Hematopoietic multipotent progenitor cell treated with erythropoietin and hydrocortisone succinate and interleukin-3 and kit ligand, for 8 days (in vitro differentiated cells): ENCODE data around the gene MED19.
"Not testable (repeated sequence)": the region's sequence is repeated elsewhere in the genome, so short reads cannot be mapped to it uniquely, and the experiment has no call there.

Experiments
- DNase-seq: peaks from one replicate; pipeline ENCODE4 v3.0.0-alpha.2; 2015

The MED19 gene, protein sequence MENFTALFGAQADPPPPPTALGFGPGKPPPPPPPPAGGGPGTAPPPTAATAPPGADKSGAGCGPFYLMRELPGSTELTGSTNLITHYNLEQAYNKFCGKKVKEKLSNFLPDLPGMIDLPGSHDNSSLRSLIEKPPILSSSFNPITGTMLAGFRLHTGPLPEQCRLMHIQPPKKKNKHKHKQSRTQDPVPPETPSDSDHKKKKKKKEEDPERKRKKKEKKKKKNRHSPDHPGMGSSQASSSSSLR

DNA sequence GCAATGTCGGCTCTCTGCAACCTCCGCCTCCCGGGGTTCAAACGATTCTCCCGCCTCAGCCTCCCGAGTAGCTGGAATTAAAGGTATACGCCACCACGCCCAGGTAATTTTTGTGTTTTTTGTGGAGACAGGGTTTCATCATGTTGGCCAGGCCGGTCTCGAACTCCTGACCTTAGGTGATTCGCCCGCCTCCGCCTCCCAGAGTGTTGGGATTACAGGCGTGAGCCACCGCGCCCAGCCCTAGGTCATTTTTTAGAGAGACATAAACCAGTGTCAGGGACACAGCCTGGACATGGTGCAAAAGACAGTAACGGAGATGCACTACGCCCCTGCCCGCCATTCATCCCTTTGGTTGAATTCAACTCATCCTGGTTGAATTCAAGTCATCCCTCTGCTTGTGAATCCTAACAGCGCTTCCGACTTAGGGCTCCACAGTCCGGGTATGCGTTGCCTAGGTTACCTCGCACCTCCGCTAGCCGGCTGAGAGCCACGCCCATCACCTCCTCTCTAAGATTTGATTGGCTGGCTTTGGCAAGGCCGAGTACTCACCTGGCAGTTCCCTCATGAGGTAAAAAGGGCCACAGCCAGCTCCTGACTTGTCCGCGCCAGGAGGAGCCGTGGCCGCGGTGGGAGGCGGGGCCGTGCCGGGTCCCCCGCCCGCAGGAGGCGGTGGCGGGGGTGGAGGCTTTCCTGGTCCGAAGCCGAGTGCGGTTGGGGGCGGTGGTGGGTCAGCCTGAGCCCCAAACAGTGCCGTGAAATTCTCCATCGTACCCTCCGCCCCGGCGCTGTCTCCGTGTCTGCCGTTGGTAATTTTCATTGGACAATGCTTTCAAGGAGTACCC, at the start of gene MED19:
MED19 (minus strand) TSS at position 802 of the 842 bp plus-strand sequence; CDS start at position 766, 36 bp downstream.
- peak; percentile 86 for DNase-seq

DNA sequence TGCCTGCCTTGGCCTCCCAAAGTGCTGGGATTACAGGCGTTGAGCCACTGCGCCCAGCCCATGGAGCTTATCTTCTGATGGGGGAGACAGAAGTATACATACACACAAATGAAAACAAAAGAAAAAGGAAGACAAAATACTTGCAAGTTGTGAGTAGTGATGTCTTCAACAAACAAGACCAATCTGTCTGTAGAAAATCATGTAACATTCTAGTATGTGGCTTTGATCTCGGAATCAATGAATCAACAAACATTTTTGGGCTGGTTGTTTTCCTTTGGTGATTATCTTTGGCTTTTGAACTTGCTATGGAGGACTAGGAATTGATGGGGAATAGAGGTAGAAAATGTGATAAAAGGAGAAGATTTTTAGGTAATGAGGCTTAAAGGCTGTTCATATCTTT, 46.2 kb upstream of the MED19 start:
- DNase-seq = no peak

DNA sequence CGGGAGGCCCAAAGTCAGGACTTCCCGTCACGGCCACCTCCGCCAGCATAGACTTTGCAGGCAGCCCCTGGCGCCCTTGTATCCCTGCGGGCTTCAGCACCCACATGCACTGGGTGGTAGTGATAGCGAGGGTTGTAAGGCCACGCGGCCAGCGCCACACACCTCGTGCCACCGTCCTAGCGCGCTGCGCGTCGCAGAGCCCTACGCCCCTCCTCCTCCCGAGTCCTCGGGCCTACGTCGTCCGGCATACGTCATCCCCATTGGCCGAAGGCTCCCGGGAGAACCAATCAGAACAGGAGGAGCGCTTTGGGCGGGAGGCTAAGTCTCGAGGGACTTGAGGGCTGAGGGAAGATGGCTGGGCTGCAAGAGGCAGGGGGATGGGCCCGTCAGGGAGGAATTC, 40.9 kb upstream of the MED19 start:
- DNase-seq = no peak

DNA sequence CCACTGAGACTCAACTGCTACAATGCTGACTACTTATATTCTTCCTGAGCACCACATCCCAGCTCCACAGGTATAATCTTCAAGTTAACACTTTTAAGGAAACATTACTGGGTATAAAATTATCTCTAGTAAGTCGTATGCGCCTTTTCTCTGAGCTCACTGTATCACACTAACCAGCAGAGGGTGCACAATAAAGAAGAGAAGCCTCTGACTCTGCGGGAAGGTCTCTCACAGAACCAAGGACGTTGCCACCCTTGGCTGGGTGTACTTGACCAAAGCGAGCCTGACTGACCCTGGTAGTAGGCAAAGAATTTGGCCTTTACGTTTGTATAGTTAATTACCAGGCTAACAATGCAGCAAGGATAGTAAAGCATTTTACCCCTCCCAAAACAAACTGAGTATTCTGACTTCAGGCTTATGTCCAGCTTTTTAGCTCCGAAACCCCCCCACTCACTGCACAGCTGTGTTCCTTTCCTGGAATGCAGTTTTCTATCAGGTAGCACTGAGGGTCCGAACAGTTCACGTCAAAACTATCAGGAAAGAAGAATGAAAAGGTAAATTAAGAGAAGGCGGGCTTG, 39.8 kb upstream of the MED19 start, which contains the start of gene BTBD18:
BTBD18 (minus strand) TSS at position 144 of the 578 bp plus-strand sequence. CDS start 631 bp downstream, outside the sequence.
- peak; percentile 79 for DNase-seq

DNA sequence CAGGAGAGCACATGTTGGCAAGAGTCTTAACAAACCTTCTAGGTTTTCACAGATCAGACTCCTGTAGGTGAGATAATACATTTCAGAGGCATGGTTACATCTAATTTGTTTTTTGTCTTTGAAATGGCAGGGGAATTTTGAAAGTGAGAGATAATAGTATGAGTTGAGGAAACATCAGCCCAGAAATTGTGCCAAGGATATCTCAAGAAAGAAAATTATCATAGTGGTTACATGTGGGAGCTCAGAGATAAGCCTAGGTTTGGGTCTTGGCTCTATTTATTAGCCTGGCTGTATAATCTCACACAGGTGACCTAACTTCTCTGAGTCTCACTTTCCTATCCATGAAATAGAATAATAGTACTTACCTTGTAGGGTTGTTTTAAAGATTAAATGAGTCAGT, 39.2 kb upstream of the MED19 start:
- peak; percentile 80 for DNase-seq

DNA sequence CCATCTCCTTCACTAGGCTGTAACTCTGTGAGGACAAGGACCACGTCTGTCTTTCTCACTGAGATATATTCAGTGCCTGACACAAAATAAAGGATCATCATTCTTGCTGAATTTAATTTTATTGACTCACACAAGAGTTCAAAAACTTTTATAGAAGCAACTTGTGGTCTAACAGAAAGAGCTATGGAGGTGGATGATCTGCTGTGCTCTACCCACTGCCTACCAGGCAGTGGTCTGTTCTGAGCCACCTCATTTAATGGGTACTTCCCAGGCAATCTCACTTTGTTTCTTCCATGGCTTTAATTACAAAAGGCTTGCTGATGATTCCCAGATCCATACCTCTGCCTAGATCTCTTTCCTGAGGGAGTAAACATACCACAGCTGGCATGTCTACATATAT, 34.9 kb upstream of the MED19 start:
- no peak for DNase-seq

DNA sequence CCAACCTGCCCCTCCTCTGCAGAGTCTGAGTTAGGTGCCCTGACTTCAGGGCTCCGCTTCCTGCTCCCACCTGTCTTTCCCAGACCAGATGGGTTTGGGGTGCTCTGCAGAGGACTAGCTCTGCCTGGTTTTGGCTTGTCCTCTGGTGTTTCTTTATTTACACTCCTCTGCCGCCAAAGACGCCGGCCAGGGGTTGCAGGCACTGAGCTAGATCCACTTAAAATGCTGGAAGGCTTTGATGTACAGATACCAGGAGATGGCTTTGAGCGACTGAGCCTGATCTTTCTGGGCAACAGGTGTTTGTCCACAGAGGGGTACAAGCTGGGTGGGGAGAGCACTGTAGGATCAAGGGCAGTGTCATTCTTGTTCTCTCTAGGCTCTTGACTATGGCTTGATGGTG, 33.2 kb upstream of the MED19 start:
- DNase-seq = no peak

DNA sequence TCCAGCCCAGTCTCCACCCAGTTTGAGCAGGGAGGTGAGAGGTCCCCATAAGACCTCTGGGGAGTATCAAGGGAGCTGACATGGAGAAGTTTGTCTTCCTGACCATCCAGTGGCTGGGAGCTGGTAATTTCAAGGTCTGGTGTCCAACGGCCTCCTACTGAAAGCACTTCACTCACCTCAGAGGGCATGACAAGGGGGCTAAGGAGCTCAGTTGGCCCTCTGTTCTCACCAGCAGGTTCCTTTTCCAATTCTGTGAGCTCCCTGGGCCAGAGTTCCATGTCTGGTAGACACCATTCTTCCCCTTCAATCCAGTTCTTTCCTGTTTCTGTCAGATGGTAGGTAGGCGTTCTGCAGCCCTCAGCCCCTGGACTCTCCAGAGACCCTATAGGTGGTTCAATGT, 32.3 kb upstream of the MED19 start:
- DNase-seq = no peak

DNA sequence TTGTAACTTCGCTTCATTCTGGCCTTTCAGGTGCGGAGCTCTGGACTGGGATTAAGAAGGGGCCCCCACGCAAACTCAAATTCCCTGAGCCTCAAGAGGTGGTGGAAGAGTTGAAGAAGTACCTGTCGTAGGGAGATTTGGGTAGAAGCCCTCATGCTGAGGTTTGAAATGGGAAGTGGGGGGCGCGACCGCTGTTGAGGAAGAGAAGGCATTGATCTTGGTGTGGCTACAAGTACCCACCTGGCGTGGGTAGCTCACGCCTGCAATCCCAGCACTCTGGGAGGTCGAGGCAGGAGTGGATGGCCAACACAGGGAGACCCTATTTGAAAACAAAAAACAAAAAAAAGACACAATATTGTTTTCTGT, 30.1 kb upstream of the MED19 start:
- DNase-seq = no peak

DNA sequence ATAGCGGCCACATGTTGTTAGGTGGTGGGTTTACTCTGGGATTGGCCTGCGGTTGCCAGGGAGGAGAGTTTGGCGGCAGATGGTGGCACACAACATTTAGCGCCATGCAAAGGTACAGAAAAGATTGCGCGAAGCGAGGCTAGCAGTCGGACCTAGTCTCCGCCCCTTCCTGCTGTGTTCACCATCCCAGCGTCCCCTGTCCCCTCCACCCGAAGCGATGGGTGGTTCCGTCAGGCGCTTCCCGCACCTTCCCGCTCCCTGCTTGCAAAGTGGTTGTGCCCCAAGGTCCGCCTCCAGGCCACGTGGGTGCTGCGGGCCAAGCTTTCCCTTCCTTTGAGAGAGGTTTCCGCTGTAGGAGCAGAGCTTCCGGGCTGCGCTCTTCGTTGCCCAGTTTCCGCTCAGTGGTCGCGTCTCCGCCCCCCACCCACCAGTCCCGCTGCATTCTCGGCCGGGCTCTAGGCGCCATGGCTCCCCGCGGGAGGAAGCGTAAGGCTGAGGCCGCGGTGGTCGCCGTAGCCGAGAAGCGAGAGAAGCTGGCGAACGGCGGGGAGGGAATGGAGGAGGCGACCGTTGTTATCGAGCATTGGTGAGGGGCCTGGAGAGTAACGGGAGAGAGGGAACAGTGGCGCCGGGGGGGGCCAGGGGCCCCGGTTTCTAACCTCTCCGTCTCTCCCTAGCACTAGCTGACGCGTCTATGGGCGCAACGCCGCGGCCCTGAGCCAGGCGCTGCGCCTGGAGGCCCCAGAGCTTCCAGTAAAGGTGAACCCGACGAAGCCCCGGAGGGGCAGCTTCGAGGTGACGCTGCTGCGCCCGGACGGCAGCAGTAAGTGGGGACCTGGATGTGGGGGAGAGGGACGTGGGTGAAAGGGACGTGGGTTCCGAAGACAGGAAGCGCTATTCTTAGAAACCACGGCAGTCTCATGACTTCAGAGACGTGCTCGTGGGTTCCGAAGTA, 29.4 kb upstream of the MED19 start, which contains the start of gene SELENOH:
SELENOH (plus strand) TSS at position 360 of the 955 bp plus-strand sequence; CDS start at position 465, 105 bp downstream.
- peak; percentile 98 for DNase-seq

DNA sequence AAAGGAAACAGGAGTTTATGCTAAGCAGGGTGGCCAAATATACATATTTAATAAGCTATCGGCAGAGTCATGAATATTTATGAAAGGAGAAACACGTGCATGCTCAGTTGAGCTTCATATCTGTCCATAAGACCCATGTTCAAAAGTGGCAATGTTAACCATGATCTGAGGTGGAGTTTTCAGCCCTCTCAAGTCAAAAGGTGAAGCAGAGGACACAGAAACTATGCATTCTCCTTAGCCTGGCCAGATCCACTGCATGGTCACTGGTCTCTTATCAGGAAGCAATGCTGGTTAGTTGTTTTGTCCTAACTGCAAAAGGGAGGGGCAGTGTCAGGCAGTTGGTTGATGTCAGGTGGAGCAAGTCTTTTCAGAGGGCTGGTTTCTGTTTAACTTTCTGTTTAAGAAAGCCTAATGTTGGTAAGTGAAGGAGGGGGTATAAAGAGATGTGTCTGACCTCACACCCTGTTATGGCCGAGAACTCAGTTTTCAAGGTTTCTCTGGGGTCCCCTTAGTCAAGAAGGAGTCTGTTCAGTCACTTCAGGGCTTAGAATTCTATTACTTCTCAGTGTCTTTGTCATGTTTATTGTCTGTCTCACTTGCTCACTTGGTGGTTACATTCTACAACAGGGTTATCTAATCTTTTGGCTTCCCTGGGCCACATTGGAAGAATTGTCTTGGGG, 23.7 kb upstream of the MED19 start:
- peak; percentile 81 for DNase-seq

DNA sequence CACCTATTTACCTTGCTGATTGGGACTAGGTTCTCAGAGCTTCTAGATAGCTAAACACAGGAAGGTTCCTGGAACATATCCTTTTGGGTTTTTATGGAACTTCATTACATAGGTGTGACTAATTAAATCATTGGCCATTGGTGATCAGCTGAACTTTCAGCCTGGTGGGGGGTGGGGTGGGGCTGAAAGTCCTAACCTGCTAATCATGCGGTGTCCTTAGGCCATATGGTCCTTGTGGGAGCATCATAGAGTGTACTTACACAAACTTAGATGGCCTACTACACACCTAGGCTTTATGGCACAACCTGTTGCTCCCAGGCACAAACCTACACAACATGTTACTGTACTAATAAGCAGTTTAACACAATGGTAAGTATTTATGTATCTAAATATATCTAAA, 20.6 kb upstream of the MED19 start:
- no peak for DNase-seq

DNA sequence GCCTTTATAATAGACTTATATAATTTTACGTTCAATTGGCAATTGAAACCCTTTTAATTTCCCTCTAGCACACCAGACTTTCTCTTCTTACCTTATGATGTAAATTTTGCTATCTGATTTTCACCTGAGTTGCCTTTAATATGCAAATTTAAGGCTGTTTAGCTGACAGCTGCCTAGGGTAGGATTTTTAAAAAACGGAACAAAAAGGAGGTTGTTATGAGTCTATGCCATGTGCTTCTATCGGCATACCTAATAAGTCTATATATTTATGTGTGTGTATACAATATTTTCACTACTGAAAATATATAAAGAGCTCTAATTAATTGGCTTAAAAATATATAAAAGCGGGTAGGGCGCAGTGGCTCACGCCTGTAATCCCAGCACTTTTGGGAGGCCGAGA, 17.5 kb upstream of the MED19 start:
- no peak for DNase-seq

DNA sequence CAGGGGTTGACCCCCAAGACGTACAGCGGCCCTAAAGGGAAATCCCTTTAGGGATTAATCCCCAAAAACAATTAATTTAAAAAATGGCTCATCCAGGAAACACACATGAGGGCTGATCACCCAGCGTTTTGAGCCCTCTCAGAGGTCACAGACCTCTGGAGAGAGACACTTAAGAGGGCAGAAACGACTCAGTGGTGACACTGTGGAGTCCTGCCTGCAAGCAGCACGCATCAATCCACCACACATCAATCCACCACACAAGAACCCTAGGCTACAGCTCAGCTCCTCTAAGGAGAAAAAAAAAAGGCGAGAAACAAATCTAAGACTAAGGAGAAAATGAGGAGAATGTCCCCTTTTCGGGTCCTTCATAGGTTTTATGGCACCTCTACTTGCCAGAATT, 16.8 kb upstream of the MED19 start:
- no peak for DNase-seq

DNA sequence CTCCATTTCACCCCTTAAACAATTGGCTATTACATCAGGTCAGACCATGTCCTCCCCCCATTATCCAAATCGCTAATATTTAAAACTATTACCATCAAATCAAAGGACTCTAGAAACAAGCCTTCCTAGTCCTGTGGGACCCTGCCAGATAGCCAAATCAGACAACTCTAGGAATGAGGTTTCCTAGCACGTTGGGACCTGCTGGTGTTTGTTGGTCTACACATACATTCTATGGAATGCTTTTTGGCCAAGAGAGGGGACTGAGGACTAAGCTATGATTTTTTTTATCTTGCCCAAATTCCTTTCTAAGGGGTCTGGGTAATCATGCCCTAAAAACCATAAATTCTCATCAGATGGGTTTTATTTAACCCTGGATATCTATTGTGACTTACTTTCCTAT, 15.2 kb upstream of the MED19 start:
- DNase-seq = no peak

DNA sequence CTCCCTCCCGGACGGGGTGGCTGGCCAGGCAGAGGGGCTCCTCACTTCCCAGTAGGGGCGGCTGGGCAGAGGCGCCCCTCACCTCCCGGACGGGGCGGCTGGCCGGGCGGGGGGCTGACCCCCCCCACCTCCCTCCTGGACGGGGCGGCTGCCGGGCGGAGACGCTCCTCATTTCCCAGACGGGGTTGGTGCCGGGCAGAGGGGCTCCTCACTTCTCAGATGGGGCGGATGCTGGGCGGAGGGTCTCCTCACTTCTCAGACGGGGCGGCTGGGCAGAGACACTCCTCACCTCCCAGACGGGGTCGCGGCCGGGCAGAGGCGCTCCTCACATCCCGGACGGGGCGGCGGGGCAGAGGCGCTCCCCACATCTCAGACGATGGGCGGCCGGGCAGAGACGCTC, 4.7 kb upstream of the MED19 start:
- not testable (repeated sequence) for DNase-seq

DNA sequence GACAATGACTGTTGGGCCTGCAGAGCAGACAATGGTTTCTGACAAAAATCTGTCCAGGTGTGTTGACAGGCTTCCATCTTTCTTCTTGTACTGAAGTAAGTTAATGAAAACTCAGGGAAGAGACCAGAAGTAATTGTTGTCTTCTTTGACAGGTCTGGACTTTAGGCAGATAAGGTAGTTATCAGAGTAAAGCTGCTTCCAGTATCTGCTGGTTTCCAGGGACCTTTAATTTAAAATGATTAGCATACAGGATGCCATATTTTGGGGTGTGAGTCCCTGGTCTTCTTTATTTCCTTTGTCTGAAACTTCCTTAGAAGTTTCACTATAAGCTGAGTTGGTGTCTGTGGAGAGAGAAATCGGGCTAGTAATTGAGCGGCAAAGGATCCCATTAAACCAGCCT, 1.8 kb upstream of the MED19 start:
- DNase-seq = peak; percentile 54

DNA sequence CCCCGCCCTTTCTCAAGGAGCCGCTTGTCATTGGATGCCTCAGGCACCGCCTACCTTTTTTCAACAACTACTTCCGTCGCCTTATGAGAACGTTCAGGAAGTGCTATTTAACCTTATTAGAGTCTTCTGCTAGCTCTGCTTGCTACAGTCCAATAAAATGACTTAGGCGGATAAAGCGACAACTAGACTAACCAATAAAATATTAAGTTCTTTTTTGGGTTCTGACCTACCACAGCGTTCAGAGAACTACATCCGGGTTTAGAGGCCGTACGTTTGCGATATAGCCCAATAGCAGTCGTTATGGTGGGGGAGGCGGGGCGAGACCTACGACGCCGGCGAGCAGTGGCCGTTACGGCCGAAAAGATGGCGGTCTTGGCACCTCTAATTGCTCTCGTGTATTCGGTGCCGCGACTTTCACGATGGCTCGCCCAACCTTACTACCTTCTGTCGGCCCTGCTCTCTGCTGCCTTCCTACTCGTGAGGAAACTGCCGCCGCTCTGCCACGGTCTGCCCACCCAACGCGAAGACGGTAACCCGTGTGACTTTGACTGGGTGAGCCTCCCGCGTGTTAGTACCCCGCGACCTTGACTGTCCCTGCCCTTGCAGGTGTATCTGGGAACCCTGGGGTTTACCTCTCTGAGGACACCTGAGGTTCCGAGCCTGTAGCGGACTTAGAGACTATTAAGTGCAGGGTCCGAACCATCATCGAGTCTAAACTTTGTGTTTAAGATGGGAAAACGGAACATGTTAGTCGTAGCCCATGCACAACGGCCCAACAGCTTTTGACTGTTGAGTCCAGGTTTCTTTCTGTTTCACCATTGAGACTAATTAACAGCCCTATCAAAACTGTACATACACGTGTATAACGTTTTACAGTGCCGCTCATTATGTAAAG, 488 bp upstream of the MED19 start, which contains the start of gene TMX2:
TMX2 (plus strand) TSS at position 338 of the 895 bp plus-strand sequence; CDS start at position 364, 26 bp downstream.
- DNase-seq = peak; percentile 100

DNA sequence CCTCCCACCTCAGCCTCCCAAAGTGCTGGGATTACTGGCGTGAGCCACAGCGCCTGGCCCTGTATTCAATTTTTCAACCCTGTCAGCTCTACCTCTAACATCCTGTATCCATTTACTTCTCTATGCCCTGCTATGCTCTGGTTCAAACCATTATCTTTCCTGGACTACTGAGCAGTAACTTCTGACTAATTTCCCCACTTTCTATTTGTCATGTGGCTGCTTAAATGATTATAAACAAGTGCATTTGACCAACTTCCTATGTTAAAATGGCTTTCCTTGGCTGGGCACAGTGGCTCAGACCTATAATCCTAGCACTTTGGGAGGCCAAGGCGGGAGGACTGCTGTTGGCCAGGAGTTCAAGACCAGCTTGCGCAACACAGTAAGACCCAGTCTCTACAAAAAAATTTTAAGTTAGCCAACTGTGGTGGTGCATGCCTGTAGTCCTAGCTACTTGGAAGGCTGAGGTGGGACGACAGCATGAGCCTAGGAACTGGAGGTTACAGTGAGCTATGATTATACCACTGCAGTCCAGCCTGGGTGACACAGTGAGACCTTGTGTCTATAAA, 2.1 kb downstream of the MED19 start:
- no peak for DNase-seq

DNA sequence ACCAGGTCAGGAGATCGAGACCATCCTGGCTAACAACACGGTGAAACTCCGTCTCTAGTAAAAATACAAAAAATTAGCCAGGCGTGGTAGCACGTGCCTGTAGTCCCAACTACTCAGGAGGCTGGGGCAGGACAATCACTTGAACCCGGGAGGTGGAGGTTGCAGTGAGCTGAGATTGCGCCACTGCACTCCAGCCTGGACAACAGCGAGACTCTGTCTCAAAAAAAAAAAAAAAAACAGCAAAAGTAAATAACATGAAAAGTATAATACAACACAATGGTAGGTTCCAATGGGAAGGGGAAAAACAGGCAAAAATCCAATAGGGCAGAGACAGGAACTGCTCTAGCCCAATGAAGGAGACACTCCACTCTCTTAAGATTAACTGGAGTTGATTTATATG, 6.6 kb downstream of the MED19 start:
- not testable (repeated sequence) for DNase-seq
